IPS-18a (cell line): ENCODE data around the gene ABCA3.

Experiments
- H3K27ac ChIP-seq: one replicate; pipeline ENCODE4 v1.5.1; 2013; ENCODE audit warnings: low read length
- H3K27me3 ChIP-seq: one replicate; pipeline ENCODE4 v1.6.1; 2013; ENCODE audit warnings: mild to moderate bottlenecking, low read length; ENCODE audit not compliant: control insufficient read depth, insufficient read depth
- H3K36me3 ChIP-seq: one replicate; pipeline ENCODE4 v1.6.1; 2013; ENCODE audit warnings: low read depth, low read length; ENCODE audit not compliant: control insufficient read depth
- H3K4me1 ChIP-seq: one replicate; pipeline ENCODE4 v1.6.1; 2013; ENCODE audit warnings: low read depth, low read length; ENCODE audit not compliant: control insufficient read depth
- H3K4me3 ChIP-seq: one replicate; pipeline ENCODE4 v1.5.1; 2013; ENCODE audit warnings: low read length
- H3K9ac ChIP-seq: one replicate; pipeline ENCODE4 v1.6.1; 2013; ENCODE audit warnings: mild to moderate bottlenecking, low read length, moderate library complexity
- H3K9me3 ChIP-seq: one replicate; pipeline ENCODE4 v1.6.1; 2013; ENCODE audit warnings: low read depth, low read length; ENCODE audit not compliant: control insufficient read depth

ABCA3 gene

GRCh38 chr16:2298621-2299020, 41.9 kb downstream of the ABCA3 start:
- Histone ChIP-seq H3K9ac (no peak overlapping the region), H3K9me3 (no peaks in the 10 kb centered on the region), H3K4me3 (no peak overlapping the region), H3K27me3 (no peaks in the 10 kb centered on the region), H3K27ac (no peak overlapping the region), H3K36me3 (no peaks in the 10 kb centered on the region), H3K4me1 (no peaks in the 10 kb centered on the region)

- Histone ChIP-seq H3K4me3 (no peak overlapping the region), H3K27me3 (no peaks in the 10 kb centered on the region), H3K4me1 (no peaks in the 10 kb centered on the region), H3K27ac (no peak overlapping the region), H3K9ac (no peak overlapping the region), H3K36me3 (no peaks in the 10 kb centered on the region), H3K9me3 (no peaks in the 10 kb centered on the region)
Measured at GRCh38 chr16:2297506-2297860, 43.0 kb downstream of the ABCA3 start.

GRCh38 chr16:2296661-2297505, 43.6 kb downstream of the ABCA3 start:
- H3K9ac ChIP-seq: no peak overlapping the region

GRCh38 chr16:2295056-2295798, 45.3 kb downstream of the ABCA3 start:
- no peaks in the 10 kb centered on the region for H3K9me3 ChIP-seq
- H3K27ac ChIP-seq: no peak overlapping the region
- no peak overlapping the region for H3K4me3 ChIP-seq
- no peaks in the 10 kb centered on the region for H3K4me1 ChIP-seq
- no peaks in the 10 kb centered on the region for H3K27me3 ChIP-seq
- no peaks in the 10 kb centered on the region for H3K36me3 ChIP-seq
- H3K9ac ChIP-seq: no peak overlapping the region

More at GRCh38 chr16:2296661-2297505, 43.6 kb downstream of the ABCA3 start:
- H3K27ac ChIP-seq: no peak overlapping the region
- no peak overlapping the region for H3K4me3 ChIP-seq
- no peaks in the 10 kb centered on the region for H3K36me3 ChIP-seq
- no peaks in the 10 kb centered on the region for H3K27me3 ChIP-seq
- H3K4me1 ChIP-seq: no peaks in the 10 kb centered on the region
- H3K9me3 ChIP-seq: no peaks in the 10 kb centered on the region

GRCh38 chr16:2292221-2292620, 48.3 kb downstream of the ABCA3 start:
- Histone ChIP-seq H3K9ac (no peak overlapping the region), H3K4me3 (no peak overlapping the region), H3K9me3 (no peaks in the 10 kb centered on the region), H3K27me3 (no peaks in the 10 kb centered on the region), H3K4me1 (no peaks in the 10 kb centered on the region), H3K36me3 (no peaks in the 10 kb centered on the region), H3K27ac (no peak overlapping the region)

- no peaks in the 10 kb centered on the region for H3K9me3 ChIP-seq
- no peak overlapping the region for H3K4me3 ChIP-seq
- H3K27me3 ChIP-seq: no peaks in the 10 kb centered on the region
- no peaks in the 10 kb centered on the region for H3K4me1 ChIP-seq
- no peaks in the 10 kb centered on the region for H3K36me3 ChIP-seq
- no peak overlapping the region for H3K27ac ChIP-seq
- H3K9ac ChIP-seq: no peak overlapping the region
Measured at GRCh38 chr16:2289282-2289681, 51.2 kb downstream of the ABCA3 start.

GRCh38 chr16:2288726-2289125, 51.8 kb downstream of the ABCA3 start:
- Histone ChIP-seq H3K9ac (no peak overlapping the region), H3K4me3 (no peak overlapping the region), H3K4me1 (no peaks in the 10 kb centered on the region), H3K27ac (no peak overlapping the region), H3K9me3 (no peaks in the 10 kb centered on the region), H3K27me3 (no peaks in the 10 kb centered on the region), H3K36me3 (no peaks in the 10 kb centered on the region)

GRCh38 chr16:2287916-2288547, 52.5 kb downstream of the ABCA3 start:
- Histone ChIP-seq H3K27me3 (no peaks in the 10 kb centered on the region), H3K27ac (no peak overlapping the region), H3K4me3 (no peak overlapping the region), H3K4me1 (no peaks in the 10 kb centered on the region), H3K9me3 (no peaks in the 10 kb centered on the region), H3K36me3 (no peaks in the 10 kb centered on the region), H3K9ac (no peak overlapping the region)

GRCh38 chr16:2286550-2286949, 54.0 kb downstream of the ABCA3 start:
- H3K27ac ChIP-seq: no peak overlapping the region
- H3K36me3 ChIP-seq: no peaks in the 10 kb centered on the region
- no peak overlapping the region for H3K9ac ChIP-seq
- no peaks in the 10 kb centered on the region for H3K27me3 ChIP-seq
- H3K9me3 ChIP-seq: no peaks in the 10 kb centered on the region
- no peaks in the 10 kb centered on the region for H3K4me1 ChIP-seq
- no peak overlapping the region for H3K4me3 ChIP-seq

- H3K9ac ChIP-seq: no peak overlapping the region
Measured at GRCh38 chr16:2285731-2286191, 54.8 kb downstream of the ABCA3 start.

GRCh38 chr16:2284797-2285576, 55.5 kb downstream of the ABCA3 start:
- no peaks in the 10 kb centered on the region for H3K36me3 ChIP-seq
- no peak overlapping the region for H3K9ac ChIP-seq
- no peaks in the 10 kb centered on the region for H3K4me1 ChIP-seq
- no peak overlapping the region for H3K27ac ChIP-seq
- H3K9me3 ChIP-seq: no peaks in the 10 kb centered on the region
- no peak overlapping the region for H3K4me3 ChIP-seq
- H3K27me3 ChIP-seq: no peaks in the 10 kb centered on the region

More at GRCh38 chr16:2285731-2286191, 54.8 kb downstream of the ABCA3 start:
- Histone ChIP-seq H3K4me1 (no peaks in the 10 kb centered on the region), H3K36me3 (no peaks in the 10 kb centered on the region), H3K27ac (no peak overlapping the region), H3K4me3 (no peak overlapping the region), H3K9me3 (no peaks in the 10 kb centered on the region), H3K27me3 (no peaks in the 10 kb centered on the region)
